22Rv1 (cell line): ENCODE data around the gene CCDC110.

Source experiments
- CTCF ChIP-seq: fragments of 450-650 bp; IDR thresholded peaks from 2 replicates; pipeline ENCODE4 v1.5.1; 2017; ENCODE audit warnings: mild to moderate bottlenecking
- ZFX ChIP-seq: fragments of 450-650 bp; IDR thresholded peaks from 2 replicates; pipeline ENCODE4 v1.6.1; 2017; ENCODE audit warnings: antibody characterized with exemption, borderline replicate concordance

GRCh38 chr4:185425647-185426352, 45.7 kb downstream of the CCDC110 start, which contains the start of gene UFSP2:
- TF ChIP-seq CTCF (no peak), ZFX (no peak)
